Activated CD8-positive, alpha-beta memory T cell treated with anti-CD3 and anti-CD28 coated beads for 24 hours (primary cell): ENCODE measurements around the gene FAM98C.

Source experiments
- DNase-seq: peaks from one replicate; pipeline ENCODE4 v3.0.0-alpha.2; 2020

The FAM98C gene

DNA sequence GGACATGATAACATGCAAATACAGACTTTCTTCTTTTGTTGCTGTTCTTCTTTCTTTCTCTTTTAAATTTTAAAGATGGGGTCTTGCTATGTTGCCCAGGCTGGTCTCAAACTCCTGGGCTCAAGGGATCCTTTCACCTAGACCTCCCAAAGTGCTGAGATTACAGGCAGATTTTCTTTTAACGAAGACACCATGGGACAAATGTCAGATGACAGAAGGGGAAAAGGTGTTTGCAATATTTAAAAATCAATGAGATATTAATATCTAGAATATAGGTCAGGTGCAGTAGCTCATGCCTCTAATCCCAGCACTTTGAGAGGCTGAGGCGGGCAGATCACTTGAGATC is 26.9 kb downstream of the FAM98C start:
- no peak for DNase-seq

DNA sequence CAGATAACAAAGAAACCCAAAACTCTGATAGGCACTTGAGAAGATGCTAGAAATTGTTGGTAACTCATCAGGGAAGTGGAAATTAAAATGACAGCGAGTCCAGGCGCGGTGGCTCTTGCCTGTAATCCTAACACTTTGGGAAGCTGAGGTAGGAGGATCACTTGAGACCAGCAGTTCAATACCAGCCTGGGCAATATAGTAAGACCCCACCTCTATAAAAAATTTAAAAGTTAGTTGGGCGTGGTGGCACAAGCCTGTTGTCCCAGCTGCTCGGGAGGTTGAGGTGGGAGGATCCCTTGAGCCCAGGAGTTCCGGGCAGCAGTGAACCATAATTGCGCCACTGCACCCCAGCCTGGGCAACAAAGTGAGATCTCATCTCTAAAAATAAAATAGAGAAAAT is 28.0 kb downstream of the FAM98C start:
- no peak for DNase-seq

DNA sequence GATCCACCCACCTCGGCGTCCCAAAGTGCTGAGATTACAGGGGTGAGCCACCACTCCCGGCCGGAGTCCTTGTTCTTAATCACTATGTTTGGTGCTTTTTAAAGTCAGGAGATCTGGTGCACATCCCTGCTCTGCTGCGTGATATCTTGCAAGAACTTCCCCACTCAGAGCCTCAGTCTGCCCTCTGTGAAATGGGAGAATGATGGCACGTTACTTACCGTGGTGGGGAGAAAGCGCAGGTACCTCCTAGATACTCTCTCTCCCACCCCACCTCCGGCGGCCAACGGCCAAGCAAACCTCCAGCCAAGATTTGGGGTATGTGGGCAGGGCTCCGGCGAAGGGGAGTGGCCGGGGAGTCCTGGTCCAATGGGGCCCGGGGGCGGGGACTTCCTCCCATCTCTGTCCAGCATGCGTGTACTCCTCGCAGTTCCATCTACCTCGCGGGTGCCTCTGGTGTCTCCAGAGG is 30.4 kb downstream of the FAM98C start, which contains the start of gene RYR1:
RYR1 (plus strand) TSS at position 424 of the 466 bp plus-strand sequence. CDS start 139 bp downstream, outside the sequence.
- DNase-seq: peak; percentile 72

DNA sequence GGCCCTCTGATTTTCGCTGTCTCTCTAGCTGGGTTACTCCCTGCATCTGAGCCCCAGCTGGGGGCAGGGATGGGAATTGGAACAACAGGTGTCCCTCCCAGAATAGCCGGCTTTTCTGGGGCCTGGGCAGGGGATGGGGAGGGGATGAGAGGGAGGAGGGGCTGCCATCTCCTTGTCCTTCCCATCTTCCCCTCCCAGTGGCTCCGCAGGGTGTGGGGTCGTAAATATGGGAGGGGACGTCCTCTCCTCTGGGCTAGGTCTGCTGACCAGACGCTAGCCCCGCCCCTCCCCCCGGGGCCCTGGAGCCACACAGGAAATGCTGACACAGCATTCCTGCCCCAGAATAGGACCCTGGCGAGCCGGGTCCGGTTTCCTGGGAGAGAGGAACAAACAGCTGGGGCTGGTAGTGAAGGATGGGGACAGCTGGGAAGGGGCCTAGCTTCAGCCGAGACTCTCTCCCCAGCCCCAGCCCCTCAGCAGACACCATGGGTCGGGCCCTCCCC is 31.7 kb downstream of the FAM98C start:
- no peak for DNase-seq

DNA sequence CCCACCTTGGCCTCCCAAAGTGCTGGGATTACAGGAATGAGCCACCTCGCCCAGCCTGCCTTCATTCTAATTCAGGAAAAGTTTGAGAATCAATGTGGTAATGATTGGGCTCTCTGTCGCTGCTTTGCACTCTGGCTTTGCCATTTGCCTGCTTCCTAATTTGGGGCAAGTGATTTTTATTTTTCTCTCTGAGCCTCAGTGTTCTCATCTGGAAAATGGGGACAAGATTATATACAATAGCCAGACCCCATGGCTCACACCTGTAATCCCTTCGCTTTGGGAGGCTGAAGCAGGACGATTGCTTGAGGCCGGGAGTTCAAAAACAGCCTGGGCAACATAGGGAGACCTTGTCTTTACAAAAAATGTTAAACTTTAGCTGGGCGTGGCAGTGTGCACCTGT is 34.4 kb downstream of the FAM98C start:
- no peak for DNase-seq

DNA sequence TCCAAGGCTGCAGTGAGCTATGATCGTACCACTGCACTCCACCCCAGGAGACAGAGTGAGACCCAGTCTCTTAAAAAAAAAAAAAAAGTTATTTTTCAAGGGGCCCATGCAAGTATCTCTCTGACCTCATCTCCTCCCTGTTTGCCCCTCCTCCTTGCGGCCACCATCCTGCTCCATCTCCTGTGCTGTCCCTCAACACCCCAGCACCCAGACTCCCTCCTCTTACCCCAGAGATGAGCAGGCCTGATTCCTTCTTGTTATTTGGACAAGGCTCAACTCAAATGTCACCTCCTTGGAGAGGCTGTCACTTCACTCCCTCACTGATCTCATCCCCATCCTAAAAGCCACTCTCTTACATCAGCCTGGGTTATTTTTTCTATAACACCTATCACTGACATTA is 35.0 kb downstream of the FAM98C start:
- DNase-seq: no peak

DNA sequence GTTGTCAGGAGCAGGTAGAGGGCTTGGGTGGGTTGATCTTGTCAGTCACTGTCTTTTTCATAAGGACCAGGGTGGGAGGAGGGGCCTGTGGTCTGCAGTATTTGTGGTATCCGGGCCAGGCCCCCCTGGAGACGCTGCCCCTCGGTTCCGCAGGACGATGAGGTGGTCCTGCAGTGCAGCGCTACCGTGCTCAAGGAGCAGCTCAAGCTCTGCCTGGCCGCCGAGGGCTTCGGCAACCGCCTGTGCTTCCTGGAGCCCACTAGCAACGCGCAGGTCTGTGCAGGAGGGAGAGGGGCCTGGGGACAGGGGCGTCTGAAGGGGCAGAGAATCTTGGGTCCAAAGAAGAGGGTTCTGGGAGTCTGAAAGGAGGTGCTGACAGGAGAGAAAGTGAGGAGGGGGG is 37.7 kb downstream of the FAM98C start:
- DNase-seq: no peak

DNA sequence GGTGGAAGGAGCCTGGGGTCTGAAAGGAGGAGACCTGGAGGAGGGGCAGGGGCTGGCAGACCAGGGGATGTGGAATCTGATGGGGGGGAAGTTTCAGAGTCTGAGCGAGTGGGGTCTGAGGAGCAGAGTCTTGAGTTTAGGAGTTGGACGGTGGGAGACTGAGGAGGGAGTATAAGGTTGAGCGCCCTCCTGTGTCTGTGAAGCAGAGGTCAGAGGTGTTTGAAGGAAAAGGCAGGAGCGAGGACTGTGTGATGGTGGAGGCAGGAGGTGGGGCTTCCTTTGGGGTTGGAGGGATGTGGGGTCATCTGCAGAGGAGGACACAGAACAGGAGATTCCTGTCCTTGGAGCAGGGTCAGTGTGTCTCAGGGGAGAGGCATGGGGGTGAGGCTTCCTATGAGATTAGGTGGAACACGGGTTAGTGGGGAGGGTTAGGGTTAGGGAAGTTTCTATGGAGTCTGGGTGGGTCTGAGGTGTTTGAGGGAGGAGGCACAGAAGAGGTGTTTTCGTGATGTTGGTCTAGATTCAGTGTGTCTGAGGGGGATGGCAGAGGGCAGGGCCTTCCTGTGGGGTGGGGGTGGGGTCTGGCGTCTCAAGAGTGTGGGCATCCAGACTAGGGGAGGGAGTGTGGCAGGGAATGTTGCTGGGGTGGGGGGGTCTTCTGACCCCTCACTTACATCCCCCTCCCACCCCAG is 38.9 kb downstream of the FAM98C start:
- DNase-seq: no peak

DNA sequence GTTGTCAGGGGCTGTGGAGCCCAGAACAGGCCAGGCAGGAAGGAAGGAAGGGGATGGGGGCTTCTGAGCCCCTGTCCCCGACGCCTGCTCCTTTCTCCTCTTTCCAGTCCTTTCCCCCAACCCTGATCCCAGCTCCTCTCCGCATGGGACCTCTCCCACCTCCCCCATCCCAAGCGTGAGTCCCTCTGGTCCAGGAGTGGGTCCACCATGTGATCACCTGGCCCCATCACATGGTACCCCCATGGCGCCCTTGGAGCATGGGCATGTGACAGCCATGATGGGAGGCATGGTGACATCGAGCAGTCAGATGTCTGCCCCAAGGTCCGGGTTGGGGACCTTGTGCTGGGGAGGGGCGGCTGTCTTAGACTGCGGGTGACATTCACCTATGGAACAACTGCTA is 39.8 kb downstream of the FAM98C start:
- DNase-seq: no peak

DNA sequence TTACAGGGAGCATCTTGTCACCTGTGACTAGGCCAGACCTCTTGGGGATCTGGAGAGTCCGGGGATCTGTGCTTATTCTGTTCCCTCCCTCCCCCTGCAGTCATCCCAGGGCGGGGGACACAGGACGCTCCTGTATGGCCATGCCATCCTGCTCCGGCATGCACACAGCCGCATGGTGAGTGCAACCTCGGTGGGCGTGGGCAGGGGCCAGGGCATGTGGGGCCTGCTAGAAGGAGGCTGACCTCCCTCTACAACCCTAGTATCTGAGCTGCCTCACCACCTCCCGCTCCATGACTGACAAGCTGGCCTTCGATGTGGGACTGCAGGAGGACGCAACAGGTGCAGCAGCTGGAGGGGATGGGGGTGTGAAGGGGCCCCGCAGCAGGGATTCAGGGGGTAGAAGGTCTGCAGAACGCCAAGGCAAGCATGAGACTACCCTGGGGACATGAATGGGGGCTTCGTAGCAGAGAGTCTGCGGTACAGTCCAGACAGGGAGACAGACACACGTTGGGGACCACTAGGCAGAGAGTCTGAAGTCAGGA is 40.6 kb downstream of the FAM98C start:
- DNase-seq: no peak

DNA sequence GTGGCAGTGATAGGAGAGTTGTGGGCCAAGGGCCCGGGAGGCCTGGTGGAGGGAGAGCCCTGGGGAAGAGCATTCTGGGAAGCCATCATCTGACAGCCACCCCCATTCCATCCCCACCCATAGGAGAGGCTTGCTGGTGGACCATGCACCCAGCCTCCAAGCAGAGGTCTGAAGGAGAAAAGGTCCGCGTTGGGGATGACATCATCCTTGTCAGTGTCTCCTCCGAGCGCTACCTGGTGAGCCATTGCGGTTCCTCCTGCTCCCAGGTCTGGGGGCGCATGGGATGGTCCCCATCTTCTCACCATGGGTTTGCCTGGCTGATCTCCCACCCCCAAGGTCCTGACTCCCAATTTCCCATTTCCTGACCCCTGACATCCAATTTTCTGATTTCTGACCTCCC is 41.1 kb downstream of the FAM98C start:
- DNase-seq: no peak

DNA sequence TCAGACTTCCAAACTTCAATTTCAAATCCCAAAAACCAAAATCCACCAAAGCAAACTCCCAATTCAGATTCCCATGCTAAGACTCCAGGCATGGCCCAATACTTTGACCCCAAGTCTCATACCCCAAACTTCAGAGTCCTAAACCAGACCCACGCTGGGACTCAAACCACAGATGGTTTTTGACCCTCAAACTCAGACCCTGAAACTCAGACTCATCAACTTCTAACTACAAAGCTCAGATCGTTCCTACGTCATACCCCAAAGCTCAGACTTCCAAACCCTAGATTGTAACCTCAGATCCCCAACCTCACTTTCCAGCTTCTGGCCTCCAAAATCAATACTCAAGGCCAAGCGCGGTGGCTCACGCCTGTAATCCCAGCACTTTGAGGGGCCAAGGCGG is 42.5 kb downstream of the FAM98C start:
- no peak for DNase-seq

DNA sequence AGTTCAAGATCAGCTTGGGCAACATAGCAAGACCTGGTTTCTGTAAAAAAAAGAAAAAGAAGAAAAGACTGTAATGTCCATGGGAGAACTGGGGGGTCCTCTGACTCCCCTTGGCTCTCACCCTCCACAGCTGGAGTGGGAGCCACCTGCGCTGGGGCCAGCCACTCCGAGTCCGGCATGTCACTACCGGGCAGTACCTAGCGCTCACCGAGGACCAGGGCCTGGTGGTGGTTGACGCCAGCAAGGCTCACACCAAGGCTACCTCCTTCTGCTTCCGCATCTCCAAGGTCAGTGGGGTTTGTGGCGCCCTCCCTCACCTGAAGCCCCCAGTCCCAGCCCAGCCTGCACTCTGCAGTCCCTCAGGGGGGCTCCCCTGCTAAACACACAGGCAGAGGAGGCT is 45.3 kb downstream of the FAM98C start:
- no peak for DNase-seq

DNA sequence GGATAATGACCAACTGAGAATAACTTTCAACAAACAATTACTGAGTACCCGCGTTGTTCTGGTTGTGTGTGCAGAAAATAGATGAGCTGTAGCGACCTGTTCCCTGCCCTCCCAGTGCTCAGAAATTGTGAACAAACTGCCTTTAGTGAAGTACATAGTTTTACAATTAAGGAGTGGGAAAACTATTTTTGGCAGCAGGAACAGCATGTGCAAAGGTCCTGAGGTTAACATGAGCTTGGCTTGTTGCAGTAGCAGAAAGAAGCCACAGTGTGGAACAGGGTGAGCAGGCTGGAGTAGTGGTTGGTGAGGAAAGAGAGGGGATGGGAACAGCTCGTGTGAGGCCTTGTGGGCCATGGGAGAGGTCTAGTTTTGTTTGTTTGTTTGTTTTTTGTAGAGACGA is 46.6 kb downstream of the FAM98C start:
- DNase-seq: no peak

DNA sequence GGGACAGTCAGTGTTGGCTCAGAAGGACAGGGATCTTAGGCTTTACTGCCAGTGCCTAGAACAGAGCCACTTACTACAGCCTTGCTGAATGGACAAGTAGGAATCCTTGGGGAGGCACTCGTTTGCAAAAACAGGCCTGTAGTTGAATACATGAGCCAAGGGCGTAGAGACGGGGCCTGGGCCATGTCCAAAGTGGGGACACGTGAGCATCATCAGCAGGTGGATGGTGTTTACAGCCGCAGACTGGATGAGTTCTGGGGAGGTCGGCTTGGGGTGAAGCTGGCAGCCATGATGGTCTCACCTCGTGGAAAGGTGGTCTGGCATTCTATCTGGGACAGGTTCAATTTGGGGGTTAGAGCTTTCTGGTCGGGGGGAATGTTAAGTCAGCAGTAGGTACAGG is 48.1 kb downstream of the FAM98C start:
- no peak for DNase-seq

DNA sequence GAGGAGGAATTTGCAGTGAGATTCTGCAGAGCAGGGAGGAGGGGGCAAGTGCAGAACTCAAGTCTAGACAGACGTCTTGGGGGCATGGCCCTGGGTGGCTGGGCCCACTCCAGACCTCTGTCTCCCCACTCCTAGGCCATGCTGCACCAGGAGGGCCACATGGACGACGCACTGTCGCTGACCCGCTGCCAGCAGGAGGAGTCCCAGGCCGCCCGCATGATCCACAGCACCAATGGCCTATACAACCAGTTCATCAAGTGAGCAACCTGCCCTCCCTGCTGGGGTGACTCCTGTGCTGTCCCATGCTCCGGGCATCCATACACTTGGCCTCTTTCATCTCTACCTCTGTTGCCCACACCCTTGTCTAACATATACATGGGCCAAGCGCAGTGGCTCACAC is 48.7 kb downstream of the FAM98C start:
- DNase-seq: no peak

DNA sequence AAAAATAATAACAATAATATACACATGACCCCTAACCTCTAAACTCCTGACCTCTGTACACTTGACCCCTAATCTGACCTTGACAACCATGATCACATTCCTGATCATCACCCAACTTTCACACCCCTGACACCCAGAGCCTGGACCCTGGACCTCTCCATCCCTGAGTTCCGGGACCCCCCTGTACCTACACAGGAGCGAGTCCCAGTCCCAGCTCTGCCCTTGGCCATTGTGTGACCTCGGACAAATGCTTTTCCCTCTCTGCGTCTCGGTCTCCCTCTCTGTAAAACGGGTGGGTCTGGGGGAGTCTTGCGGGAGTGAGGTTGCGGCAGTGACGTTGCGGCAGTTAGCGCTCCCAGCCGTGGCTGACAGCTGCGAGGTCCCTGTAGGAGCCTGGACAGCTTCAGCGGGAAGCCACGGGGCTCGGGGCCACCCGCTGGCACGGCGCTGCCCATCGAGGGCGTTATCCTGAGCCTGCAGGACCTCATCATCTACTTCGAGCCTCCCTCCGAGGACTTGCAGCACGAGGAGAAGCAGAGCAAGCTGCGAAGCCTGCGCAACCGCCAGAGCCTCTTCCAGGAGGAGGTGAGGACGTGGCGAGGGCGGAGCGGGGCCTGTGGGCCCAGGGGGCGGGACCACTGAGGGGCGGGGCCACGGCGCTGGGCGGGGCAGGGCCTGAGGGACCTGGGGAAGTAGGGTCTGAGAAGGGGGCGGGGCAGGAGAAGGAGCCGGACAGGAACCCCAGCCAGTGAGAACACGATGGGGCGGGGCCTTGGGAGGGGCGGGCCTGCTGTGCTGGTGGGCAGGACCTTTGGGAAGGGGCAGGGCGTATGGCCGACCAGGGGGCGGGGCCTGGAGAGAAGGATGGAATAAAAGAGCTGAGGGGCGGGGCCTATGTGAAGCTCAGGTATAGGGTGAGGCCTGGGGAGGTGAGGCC is 49.8 kb downstream of the FAM98C start:
- no peak for DNase-seq

DNA sequence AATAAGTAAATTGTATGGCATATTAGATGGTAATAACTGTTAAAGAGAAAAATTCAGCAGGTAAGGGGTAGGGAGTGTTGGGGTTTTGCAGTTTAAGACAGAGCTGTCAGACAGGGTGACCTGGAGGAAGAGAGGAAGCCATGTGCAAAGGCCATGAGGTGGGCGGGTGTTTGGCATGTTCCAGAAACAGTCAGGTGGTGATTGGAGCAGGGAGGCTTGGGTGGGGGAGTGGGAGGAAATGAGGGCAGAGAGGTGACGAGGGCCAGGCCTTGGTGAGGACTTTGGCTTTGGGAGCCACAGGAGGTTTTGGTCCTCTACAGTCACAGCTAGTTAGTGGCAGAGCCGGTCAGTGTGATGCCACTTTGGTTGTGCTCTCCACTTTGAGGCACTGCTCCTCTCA is 50.7 kb downstream of the FAM98C start:
- no peak for DNase-seq

DNA sequence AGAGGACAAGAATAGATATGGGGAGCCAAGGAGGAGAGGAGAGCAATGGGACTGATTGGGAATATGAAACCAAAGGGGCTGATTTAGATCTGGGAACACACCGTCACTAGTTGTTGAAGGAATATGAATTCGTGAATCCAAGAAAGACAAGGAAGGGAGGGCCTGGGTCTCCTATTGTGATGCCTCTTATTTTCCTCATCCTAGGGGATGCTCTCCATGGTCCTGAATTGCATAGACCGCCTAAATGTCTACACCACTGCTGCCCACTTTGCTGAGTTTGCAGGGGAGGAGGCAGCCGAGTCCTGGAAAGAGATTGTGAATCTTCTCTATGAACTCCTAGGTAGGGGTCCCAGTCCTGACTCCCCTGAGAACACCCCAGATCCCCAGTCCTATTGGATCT is 52.1 kb downstream of the FAM98C start:
- no peak for DNase-seq

DNA sequence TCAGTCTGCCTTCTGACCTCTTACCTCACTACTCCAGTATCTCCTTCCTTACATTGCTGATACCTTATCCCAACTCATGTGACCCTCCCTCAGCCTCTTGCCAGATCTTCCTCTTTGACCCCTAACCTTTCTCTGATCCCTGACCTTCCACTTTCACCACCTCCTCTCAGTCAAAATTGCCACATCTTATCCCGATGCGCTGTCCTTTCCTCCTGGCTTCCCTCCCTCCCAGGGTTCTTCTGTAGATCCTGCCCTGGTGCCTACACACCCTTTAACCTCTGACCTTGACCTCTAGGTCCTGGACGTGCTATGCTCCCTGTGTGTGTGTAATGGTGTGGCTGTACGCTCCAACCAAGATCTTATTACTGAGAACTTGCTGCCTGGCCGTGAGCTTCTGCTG is 54.3 kb downstream of the FAM98C start:
- no peak for DNase-seq

DNA sequence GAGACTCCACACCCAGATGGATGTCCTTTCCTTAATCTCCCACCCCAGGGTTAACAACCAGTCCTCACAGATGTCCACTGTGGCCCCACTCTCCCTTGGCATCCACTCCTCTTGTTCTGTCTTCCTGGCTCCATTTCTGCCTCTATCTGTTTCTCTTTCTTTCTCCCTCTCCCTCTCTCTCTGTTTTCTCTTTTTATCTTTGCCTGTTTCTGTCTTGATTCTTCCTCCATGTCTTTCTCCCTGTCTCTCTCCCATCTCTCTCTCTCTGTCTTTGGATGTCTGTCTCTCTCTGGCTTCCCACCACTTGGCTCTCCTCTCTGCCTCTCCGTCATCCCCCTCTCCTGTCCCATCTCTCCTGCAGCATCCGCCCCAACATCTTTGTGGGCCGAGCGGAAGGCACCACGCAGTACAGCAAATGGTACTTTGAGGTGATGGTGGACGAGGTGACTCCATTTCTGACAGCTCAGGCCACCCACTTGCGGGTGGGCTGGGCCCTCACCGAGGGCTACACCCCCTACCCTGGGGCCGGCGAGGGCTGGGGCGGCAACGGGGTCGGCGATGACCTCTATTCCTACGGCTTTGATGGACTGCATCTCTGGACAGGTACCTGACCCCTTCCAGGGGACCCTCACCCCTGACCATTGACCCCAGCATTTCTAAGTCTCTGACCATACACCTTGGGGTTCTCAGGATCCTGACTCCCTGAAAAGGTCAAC is 55.0 kb downstream of the FAM98C start:
- no peak for DNase-seq
